Endothelial cell of umbilical vein (primary cell): ENCODE results near the gene COL20A1.

Experiments used
- CTCF ChIP-seq, 2 donors: IDR thresholded peaks; 1 replicate in 1 of 2; 2 replicates in 1 of 2; pipeline ENCODE4 v1.5.1; 2011; ENCODE audit warnings: low read length in 2 of 2, mild to moderate bottlenecking in 2 of 2, moderate library complexity in 2 of 2, control low read depth in 1 of 2, inconsistent platforms in 1 of 2, low read depth in 1 of 2; ENCODE audit not compliant: insufficient read depth in 1 of 2; ENCODE audit errors: extremely low read depth in 1 of 2
- EZH2 ChIP-seq: IDR thresholded peaks from 2 replicates; pipeline ENCODE4 v1.6.1; 2012; ENCODE audit warnings: borderline replicate concordance, low read depth, mild to moderate bottlenecking, moderate library complexity, low read length, inconsistent platforms; ENCODE audit not compliant: severe bottlenecking
- MAX ChIP-seq: IDR thresholded peaks from 2 replicates; pipeline ENCODE4 v1.6.1; 2011; ENCODE audit not compliant: insufficient read depth, insufficient read length
- POLR2A ChIP-seq: IDR thresholded peaks from 2 replicates; pipeline ENCODE4 v1.6.1; 2012; ENCODE audit warnings: low read depth, mild to moderate bottlenecking, control low read depth, low read length
- POLR2AphosphoS5 ChIP-seq: IDR thresholded peaks from 2 replicates; pipeline ENCODE4 v1.6.1; 2012; ENCODE audit warnings: low read depth, mild to moderate bottlenecking, control low read depth, low read length, moderate library complexity; ENCODE audit not compliant: insufficient read depth

- TF ChIP-seq CTCF (IDR thresholded peaks at IDR 0.05; ENCODE audit: extremely low read depth in 1 of 2, insufficient read depth in 1 of 2, low read depth in 1 of 2, low read length in 2 of 2) (no peak), POLR2AphosphoS5 (no peak), EZH2 (no peak), POLR2A (no peak), MAX (no peak)
Measured at GRCh38 chr20:63306673-63307537, 13.9 kb downstream of the COL20A1 start.
